B cell (primary cell): ENCODE results near the gene RBM44. TPM values are rescaled to one million over a fixed set of nuclear protein-coding genes. Genes with fewer than 3 reads are reported as not detected.

Experiments used
- ATAC-seq: fragments of 200-7000 bp; cut with Tn5 transposase; one replicate; pipeline ENCODE4 v1.10.0; 2021; ENCODE audit warnings: low read depth, mild to moderate bottlenecking, moderate number of reproducible peaks, moderate library complexity
- CTCF ChIA-PET: fragments of 350-600 bp; sonication (Branson Sonifier 250); formaldehyde crosslinking; loops from one replicate; lab custom pipeline; 2021; ENCODE audit warnings: antibody characterized with exemption, inconsistent platforms; lab: Charles Lee
- POLR2A ChIA-PET: fragments of 350-600 bp; sonication (Branson Sonifier 250); formaldehyde crosslinking; loops from one replicate; lab custom pipeline; 2021; ENCODE audit warnings: antibody characterized with exemption; lab: Charles Lee
- DNase-seq: peaks from one replicate; pipeline ENCODE4 v3.0.0; 2013
- H2AFZ ChIP-seq: 2 replicates; pipeline ENCODE4 v1.6.1; 2012; ENCODE audit warnings: mild to moderate bottlenecking, low read depth, low read length; ENCODE audit not compliant: insufficient read depth, poor library complexity, severe bottlenecking
- H3K27ac ChIP-seq, 2 donors: 1 replicate in 1 of 2; 2 replicates in 1 of 2; pipeline ENCODE4 v1.5.1; 2012 to 2013; ENCODE audit warnings: low read length in 2 of 2, mild to moderate bottlenecking in 2 of 2, moderate library complexity in 1 of 2
- H3K27me3 ChIP-seq, 4 experiments: fragments of 200-600 bp in 1 of 4; sonication (generic) in 1 of 4; replicated peaks in 1 of 4; 1 replicate in 2 of 4; 2 replicates in 2 of 4; pipeline versions ENCODE4 v1.6.1 to v1.7.0; 2013 to 2016; ENCODE audit warnings: low read length in 3 of 4, mild to moderate bottlenecking in 2 of 4, mixed read lengths in 1 of 4, moderate library complexity in 1 of 4; ENCODE audit not compliant: insufficient read depth in 4 of 4, control insufficient read depth in 3 of 4; ENCODE audit errors: control extremely low read depth in 1 of 4
- H3K36me3 ChIP-seq, 2 experiments: replicated peaks in 1 of 2; 1 replicate in 1 of 2; 2 replicates in 1 of 2; pipeline versions ENCODE4 v1.6.1 to v1.7.1; 2013; ENCODE audit warnings: low read length in 1 of 2; ENCODE audit not compliant: insufficient read depth in 2 of 2, control insufficient read depth in 1 of 2; ENCODE audit errors: control extremely low read depth in 1 of 2, extremely low read depth in 1 of 2
- H3K4me1 ChIP-seq, 2 donors: fragments of 200-600 bp in 1 of 2; sonication (generic) in 1 of 2; 1 replicate in 1 of 2; 2 replicates in 1 of 2; pipeline versions ENCODE4 v1.5.1 to v1.6.1; 2013 to 2017; ENCODE audit warnings: low read length in 2 of 2; ENCODE audit not compliant: control insufficient read depth in 2 of 2, insufficient read depth in 2 of 2
- H3K4me2 ChIP-seq: replicated peaks from 2 replicates; pipeline ENCODE3; 2012; ENCODE audit warnings: mild to moderate bottlenecking, low read depth, low read length; ENCODE audit not compliant: poor library complexity, severe bottlenecking
- H3K4me3 ChIP-seq, 5 experiments: fragments of 200-600 bp in 1 of 5; sonication (generic) in 1 of 5; 1 replicate in 3 of 5; 2 replicates in 2 of 5; pipeline versions ENCODE4 v1.5.1 to v1.7.0; 2011 to 2016; ENCODE audit warnings: low read length in 4 of 5, mild to moderate bottlenecking in 4 of 5, low read depth in 2 of 5, control low read depth in 1 of 5, moderate library complexity in 1 of 5; ENCODE audit not compliant: insufficient read depth in 1 of 5; ENCODE audit errors: control extremely low read depth in 1 of 5, extremely low read depth in 1 of 5
- H3K79me2 ChIP-seq: fragments of 200-600 bp; sonication (generic); one replicate; pipeline ENCODE4 v1.6.0; 2016; ENCODE audit warnings: low read length; ENCODE audit not compliant: control insufficient read depth, insufficient read depth
- H3K9ac ChIP-seq: fragments of 200-600 bp; sonication (generic); 2 replicates; pipeline ENCODE4 v1.6.1; 2017; ENCODE audit warnings: mild to moderate bottlenecking, low read length, moderate library complexity
- H3K9me3 ChIP-seq, 3 donors: one replicate each; pipeline versions ENCODE4 v1.6.1 to v1.7.1; 2013; ENCODE audit warnings: low read length in 2 of 3; ENCODE audit not compliant: control insufficient read depth in 2 of 3, insufficient read depth in 1 of 3; ENCODE audit errors: control extremely low read depth in 1 of 3
- H4K20me1 ChIP-seq: 2 replicates; pipeline ENCODE4 v1.6.0; 2012; ENCODE audit warnings: mild to moderate bottlenecking, low read length; ENCODE audit not compliant: insufficient read depth, control insufficient read depth, poor library complexity, severe bottlenecking
- H3K27ac Mint-ChIP-seq: one replicate; pipeline ENCODE4 v1.8.0; 2021; ENCODE audit warnings: mixed read lengths
- H3K27me3 Mint-ChIP-seq: one replicate; pipeline ENCODE4 v1.8.0; 2021; ENCODE audit warnings: mixed read lengths
- H3K4me1 Mint-ChIP-seq: one replicate; pipeline ENCODE4 v1.8.0; 2021; ENCODE audit warnings: mixed read lengths
- H3K4me3 Mint-ChIP-seq: one replicate; pipeline ENCODE4 v1.8.0; 2021; ENCODE audit warnings: mixed read lengths
- H3K9me3 Mint-ChIP-seq: one replicate; pipeline ENCODE4 v1.8.0; 2022; ENCODE audit warnings: mixed read lengths; ENCODE audit not compliant: insufficient read depth
- EZH2 ChIP-seq: IDR thresholded peaks from 2 replicates; pipeline ENCODE4 v1.6.1; 2012; ENCODE audit warnings: borderline replicate concordance, low read depth, mild to moderate bottlenecking, moderate library complexity, low read length; ENCODE audit not compliant: insufficient read depth, poor library complexity, severe bottlenecking
- WGBS: methylation state at CpG from one replicate; pipeline ENCODE4 v1.1.5; 2013; ENCODE audit warnings: missing lambda C conversion rate; ENCODE audit not compliant: insufficient coverage; 5-methylcytosine and 5-hydroxymethylcytosine counted together
- intact Hi-C: fragments of 100-400 bp; cut with micrococcal nuclease; formaldehyde crosslinking; loops from one replicate; pipeline ENCODE4 v1.10.0; 2022
- polyA plus RNA-seq: library from polyadenylated mRNA; depleted of rRNA; stranded (reverse); fragments of >200 nt; gene quantifications from 2 replicates; pipeline ENCODE4 v1.2.3, GENCODE V29; 2012
- total RNA-seq, 2 donors: library from RNA; stranded (reverse); fragments of 120-200 nt in 1 of 2; gene quantifications; 1 replicate in 1 of 2; 2 replicates in 1 of 2; pipeline versions ENCODE4 v1.2.3 to v1.2.4, GENCODE V29; 2013 to 2022
- TF ChIP-seq, protein P1 (sequence below): fragments of 200-600 bp; IDR thresholded peaks from one replicate; pipeline ENCODE4 v1.8.0; 2022; ENCODE audit warnings: antibody characterized with exemption, mild to moderate bottlenecking

Gene RBM44
- total and polyA plus RNA-seq, 2 donors (not counting 1 experiment from before 2014, with no cell fraction given), result 0.39 to 1.3 TPM

DNA sequence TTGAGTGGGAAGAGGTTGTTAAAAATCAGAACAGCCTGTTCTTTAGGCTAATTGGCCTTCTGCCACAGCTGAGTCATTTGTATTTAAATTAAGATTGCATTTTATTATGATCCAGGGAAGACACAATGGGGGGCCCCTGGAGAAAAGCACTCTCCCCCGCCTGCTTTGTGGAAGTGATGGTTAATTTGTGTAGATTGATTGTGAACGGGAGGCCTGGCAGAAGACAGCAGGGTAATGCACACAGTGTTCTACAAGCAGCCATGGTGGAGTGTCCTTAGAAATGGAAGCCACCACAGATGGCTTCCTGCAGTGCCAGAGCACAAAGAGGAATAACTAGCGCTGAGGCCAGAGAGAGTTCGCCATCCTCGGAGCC lies 80.5 kb downstream of the RBM44 start:
- ChIA-PET POLR2A (interaction anchor here (0.6 kb wide), 2 partner anchors 111 to 370 kb away, joined by 3 to 5 read pairs; no protein-coding TSS in a partner anchor), CTCF (no interaction called here)
- H3K27me3 Mint-ChIP-seq, result no peaks in the 10 kb centered on the region
- Histone ChIP-seq H3K27ac (no peak overlapping the region), H3K9ac (no peak overlapping the region), H3K4me2 (no peak overlapping the region), H4K20me1 (no peaks in the 10 kb centered on the region), H3K4me3 (no peak overlapping the region), H3K79me2 (no peaks in the 10 kb centered on the region), H2AFZ (no peak overlapping the region), H3K36me3 (no peaks in the 10 kb centered on the region), H3K9me3 (peaks cover 0 to 3% (median 0%) of the 10 kb centered on the region in 3 donors), H3K4me1 (no peaks in the 10 kb centered on the region), H3K27me3 (no peaks in the 10 kb centered on the region)
- intact Hi-C loops, result no loop called here
- no peaks in the 10 kb centered on the region for H3K9me3 Mint-ChIP-seq
- H3K4me3 Mint-ChIP-seq, result no peak overlapping the region
- H3K4me1 Mint-ChIP-seq, result no peaks in the 10 kb centered on the region
- no peak overlapping the region for H3K27ac Mint-ChIP-seq
- ATAC-seq (no peak), DNase-seq (no peak)
- TF ChIP-seq EZH2, result no peak
- TF ChIP-seq, protein P1, sequence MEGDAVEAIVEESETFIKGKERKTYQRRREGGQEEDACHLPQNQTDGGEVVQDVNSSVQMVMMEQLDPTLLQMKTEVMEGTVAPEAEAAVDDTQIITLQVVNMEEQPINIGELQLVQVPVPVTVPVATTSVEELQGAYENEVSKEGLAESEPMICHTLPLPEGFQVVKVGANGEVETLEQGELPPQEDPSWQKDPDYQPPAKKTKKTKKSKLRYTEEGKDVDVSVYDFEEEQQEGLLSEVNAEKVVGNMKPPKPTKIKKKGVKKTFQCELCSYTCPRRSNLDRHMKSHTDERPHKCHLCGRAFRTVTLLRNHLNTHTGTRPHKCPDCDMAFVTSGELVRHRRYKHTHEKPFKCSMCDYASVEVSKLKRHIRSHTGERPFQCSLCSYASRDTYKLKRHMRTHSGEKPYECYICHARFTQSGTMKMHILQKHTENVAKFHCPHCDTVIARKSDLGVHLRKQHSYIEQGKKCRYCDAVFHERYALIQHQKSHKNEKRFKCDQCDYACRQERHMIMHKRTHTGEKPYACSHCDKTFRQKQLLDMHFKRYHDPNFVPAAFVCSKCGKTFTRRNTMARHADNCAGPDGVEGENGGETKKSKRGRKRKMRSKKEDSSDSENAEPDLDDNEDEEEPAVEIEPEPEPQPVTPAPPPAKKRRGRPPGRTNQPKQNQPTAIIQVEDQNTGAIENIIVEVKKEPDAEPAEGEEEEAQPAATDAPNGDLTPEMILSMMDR, result no peak
- WGBS, result 97% methylated on average over 5 of the region's 5 CpGs

DNA sequence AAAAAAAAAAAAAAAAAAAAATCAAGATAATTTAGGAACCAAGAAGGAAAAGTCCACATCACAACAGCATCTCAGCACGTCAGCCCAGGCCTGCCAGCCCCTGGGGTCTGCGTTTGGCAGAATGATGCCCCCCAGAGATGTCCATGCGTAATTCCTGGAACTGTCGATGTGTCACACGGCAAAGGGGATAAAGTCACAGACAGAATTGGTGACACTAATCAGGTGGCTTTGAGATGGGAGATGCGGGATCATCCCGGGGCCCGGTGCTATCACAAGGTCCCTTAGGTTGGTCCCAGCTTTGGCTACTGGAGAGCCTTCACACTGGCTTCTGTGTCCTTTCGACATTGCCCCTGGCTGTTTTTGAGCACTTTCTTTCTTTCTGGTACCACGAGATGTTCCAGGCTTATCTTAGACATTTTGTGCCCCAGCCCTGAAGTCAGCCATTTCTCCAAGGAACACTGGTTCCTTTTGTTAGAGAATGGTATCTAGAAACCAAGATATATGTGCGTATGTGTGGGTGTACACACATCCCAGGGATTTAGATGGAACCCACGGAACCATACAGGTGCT lies 81.5 kb downstream of the RBM44 start:
- Mint-ChIP-seq H3K4me3 (no peak overlapping the region), H3K9me3 (no peaks in the 10 kb centered on the region), H3K27ac (no peak overlapping the region), H3K27me3 (no peaks in the 10 kb centered on the region), H3K4me1 (no peaks in the 10 kb centered on the region)
- intact Hi-C loops, result no loop called here
- Histone ChIP-seq H3K36me3 (no peaks in the 10 kb centered on the region), H3K4me2 (no peak overlapping the region), H3K9me3 (peaks cover 0 to 3% (median 0%) of the 10 kb centered on the region in 3 donors), H3K79me2 (no peaks in the 10 kb centered on the region), H3K27me3 (no peaks in the 10 kb centered on the region), H3K9ac (no peak overlapping the region), H3K4me3 (no peak overlapping the region), H2AFZ (no peak overlapping the region), H3K4me1 (no peaks in the 10 kb centered on the region), H3K27ac (no peak overlapping the region), H4K20me1 (no peaks in the 10 kb centered on the region)
- 97% methylated on average over 12 of the region's 12 CpGs for whole genome bisulfite sequencing
- no peak for DNase-seq
- POLR2A ChIA-PET, result no interaction called here
- CTCF ChIA-PET, result no interaction called here
- TF ChIP-seq EZH2, result no peak
- TF ChIP-seq, protein P1, result no peak
- no peak for ATAC-seq
